ENCODE data around the gene NDUFS6. TPM values are rescaled to one million over a fixed set of nuclear protein-coding genes. Genes with fewer than 3 reads are reported as not detected.

NDUFS6 gene
- total RNA-seq, 1 experiment from 2014 or later, result 72.8 TPM

- CTCF ChIA-PET, result no interaction called here
- no TSS peak for BruUV-seq (replicated peaks)
- peaks cover 53% of the 10 kb centered on the region for H3K27me3 ChIP-seq (replicated peaks; ENCODE audit: insufficient read depth, low read depth, low read length, poor library complexity)
Measured at GRCh38 chr5:1857256-1857600, 56.0 kb downstream of the NDUFS6 start.

GRCh38 chr5:1858436-1858835, 57.2 kb downstream of the NDUFS6 start:
- ChIA-PET POLR2A (ENCODE audit: low non-redundant PET) (no interaction called here), CTCF (no interaction called here)
- Histone ChIP-seq H3K4me3 (ENCODE audit: low read depth, low read length, poor library complexity, severe bottlenecking) (no peak overlapping the region), H3K9me3 (ENCODE audit: low read depth, low read length, poor library complexity, severe bottlenecking) (no peaks in the 10 kb centered on the region), H3K27me3 (replicated peaks; ENCODE audit: insufficient read depth, low read depth, low read length, poor library complexity) (peaks cover 54% of the 10 kb centered on the region), H3K36me3 (ENCODE audit: insufficient read depth, low read length, poor library complexity, severe bottlenecking) (no peaks in the 10 kb centered on the region), H3K4me1 (ENCODE audit: insufficient read depth, low read length, poor library complexity, severe bottlenecking) (no peaks in the 10 kb centered on the region), H3K27ac (ENCODE audit: low read depth, low read length, poor library complexity, severe bottlenecking) (no peak overlapping the region)
- DNase-seq (ENCODE audit: low spot score), result no peak
- TF ChIP-seq CTCF (conservative IDR thresholded peaks at IDR 0.05; ENCODE audit: low read depth, low read length) (no peak), EZH2 (IDR thresholded peaks at IDR 0.05; ENCODE audit: borderline replicate concordance, low read depth, low read length, poor library complexity, severe bottlenecking) (no peak)
- intact Hi-C loops (cut with micrococcal nuclease; ENCODE audit: unreplicated experiment), result no loop called here
- no TSS peak for BruUV-seq (replicated peaks)

More at GRCh38 chr5:1857256-1857600, 56.0 kb downstream of the NDUFS6 start:
- DNase-seq (ENCODE audit: low spot score), result no peak
- Histone ChIP-seq H3K4me1 (ENCODE audit: insufficient read depth, low read length, poor library complexity, severe bottlenecking) (no peaks in the 10 kb centered on the region), H3K27ac (ENCODE audit: low read depth, low read length, poor library complexity, severe bottlenecking) (no peak overlapping the region), H3K4me3 (ENCODE audit: low read depth, low read length, poor library complexity, severe bottlenecking) (no peak overlapping the region), H3K9me3 (ENCODE audit: low read depth, low read length, poor library complexity, severe bottlenecking) (no peaks in the 10 kb centered on the region), H3K36me3 (ENCODE audit: insufficient read depth, low read length, poor library complexity, severe bottlenecking) (no peaks in the 10 kb centered on the region)
- TF ChIP-seq CTCF (conservative IDR thresholded peaks at IDR 0.05; ENCODE audit: low read depth, low read length) (no peak), EZH2 (IDR thresholded peaks at IDR 0.05; ENCODE audit: borderline replicate concordance, low read depth, low read length, poor library complexity, severe bottlenecking) (no peak)
- POLR2A ChIA-PET (ENCODE audit: low non-redundant PET), result no interaction called here
- intact Hi-C loops (cut with micrococcal nuclease; ENCODE audit: unreplicated experiment), result no loop called here

- H3K27me3 ChIP-seq (replicated peaks; ENCODE audit: insufficient read depth, low read depth, low read length, poor library complexity), result peaks cover 54% of the 10 kb centered on the region
Measured at GRCh38 chr5:1859099-1859498, 57.9 kb downstream of the NDUFS6 start.

More at GRCh38 chr5:1859099-1859498, 57.9 kb downstream of the NDUFS6 start:
- CTCF ChIA-PET, result no interaction called here
- H3K4me1 ChIP-seq (ENCODE audit: insufficient read depth, low read length, poor library complexity, severe bottlenecking), result no peaks in the 10 kb centered on the region
- intact Hi-C loops (cut with micrococcal nuclease; ENCODE audit: unreplicated experiment), result no loop called here
- H3K27ac ChIP-seq (ENCODE audit: low read depth, low read length, poor library complexity, severe bottlenecking), result no peak overlapping the region
- DNase-seq (ENCODE audit: low spot score), result no peak
- BruUV-seq (replicated peaks), result no TSS peak
- no peaks in the 10 kb centered on the region for H3K9me3 ChIP-seq (ENCODE audit: low read depth, low read length, poor library complexity, severe bottlenecking)
- H3K4me3 ChIP-seq (ENCODE audit: low read depth, low read length, poor library complexity, severe bottlenecking), result no peak overlapping the region
- H3K36me3 ChIP-seq (ENCODE audit: insufficient read depth, low read length, poor library complexity, severe bottlenecking), result no peaks in the 10 kb centered on the region
- POLR2A ChIA-PET (ENCODE audit: low non-redundant PET), result no interaction called here
- TF ChIP-seq EZH2 (IDR thresholded peaks at IDR 0.05; ENCODE audit: borderline replicate concordance, low read depth, low read length, poor library complexity, severe bottlenecking) (no peak), CTCF (conservative IDR thresholded peaks at IDR 0.05; ENCODE audit: low read depth, low read length) (no peak)
